Measurements from ENCODE around the gene SZRD1.
A peak's percentile ranks its signal among the peaks of the same experiment; 100 is the strongest.

- TF ChIP-seq CTCF (IDR thresholded peaks at IDR 0.05) (peak in 1 of 5 experiments; percentile 2), POLR2A (IDR thresholded peaks at IDR 0.05) (peak; percentile 91), EP300 (IDR thresholded peaks at IDR 0.05; ENCODE audit: low read depth) (no peak), POLR2AphosphoS5 (IDR thresholded peaks at IDR 0.05) (peak in 2 of 3 donors; percentile 90)
These were observed 371 bp downstream of the SZRD1 start for GRCh38 chr1:16367258-16367967.
